ACC112 (cell line): ENCODE measurements around the gene SLC35E1.

Experiments
- H2AFZ ChIP-seq: fragments of 200-600 bp; sonication (generic); one replicate; pipeline ENCODE4 v1.6.0; 2017; ENCODE audit warnings: antibody characterized with exemption, low read length; ENCODE audit not compliant: unreplicated experiment
- H3K27ac ChIP-seq: fragments of 200-600 bp; sonication (generic); 2 replicates; pipeline ENCODE4 v1.5.1; 2014; ENCODE audit warnings: low read depth, mild to moderate bottlenecking, antibody characterized with exemption, low read length, moderate library complexity
- H3K27me3 ChIP-seq: fragments of 200-600 bp; sonication (generic); 2 replicates; pipeline ENCODE4 v1.6.1; 2014; ENCODE audit warnings: mild to moderate bottlenecking, antibody characterized with exemption, low read length, moderate library complexity, mixed read lengths; ENCODE audit not compliant: insufficient read depth
- H3K36me3 ChIP-seq: fragments of 200-600 bp; sonication (generic); 2 replicates; pipeline ENCODE4 v1.6.1; 2016; ENCODE audit warnings: mild to moderate bottlenecking, antibody characterized with exemption, low read length, moderate library complexity, mixed read lengths; ENCODE audit not compliant: insufficient read depth
- H3K4me1 ChIP-seq: fragments of 200-600 bp; sonication (generic); one replicate; pipeline ENCODE4 v1.6.1; 2016; ENCODE audit warnings: low read length, mixed read lengths; ENCODE audit not compliant: insufficient read depth, unreplicated experiment, control insufficient read depth
- H3K4me3 ChIP-seq: fragments of 200-600 bp; sonication (generic); 2 replicates; pipeline ENCODE4 v1.5.1; 2014; ENCODE audit warnings: mild to moderate bottlenecking, low read depth, low read length
- H3K79me2 ChIP-seq: fragments of 200-600 bp; sonication (generic); one replicate; pipeline ENCODE4 v1.6.0; 2016; ENCODE audit warnings: low read length; ENCODE audit not compliant: control insufficient read depth, unreplicated experiment, insufficient read depth

SLC35E1 gene

GRCh38 chr19:16581145-16581970 is 9.1 kb upstream of the SLC35E1 start:
- Histone ChIP-seq H2AFZ (no peak overlapping the region), H3K4me3 (no peak overlapping the region), H3K27ac (peak overlapping the region; percentile 64), H3K79me2 (peaks cover 78% of the 10 kb centered on the region), H3K36me3 (no peaks in the 10 kb centered on the region), H3K27me3 (no peaks in the 10 kb centered on the region), H3K4me1 (peaks cover 45% of the 10 kb centered on the region)

- H3K4me1 ChIP-seq = peaks cover 25% of the 10 kb centered on the region
- H3K27ac ChIP-seq = no peak overlapping the region
- peaks cover 73% of the 10 kb centered on the region for H3K79me2 ChIP-seq
- H3K36me3 ChIP-seq = no peaks in the 10 kb centered on the region
- no peak overlapping the region for H3K4me3 ChIP-seq
- no peak overlapping the region for H2AFZ ChIP-seq
- H3K27me3 ChIP-seq = no peaks in the 10 kb centered on the region
These were observed 7.2 kb upstream of the SLC35E1 start for GRCh38 chr19:16579381-16579780.

- Histone ChIP-seq H3K27me3 (no peaks in the 10 kb centered on the region), H3K4me1 (peaks cover 24% of the 10 kb centered on the region), H2AFZ (no peak overlapping the region), H3K79me2 (peaks cover 74% of the 10 kb centered on the region), H3K36me3 (no peaks in the 10 kb centered on the region), H3K4me3 (no peak overlapping the region), H3K27ac (no peak overlapping the region)
These were observed 5.3 kb upstream of the SLC35E1 start for GRCh38 chr19:16577531-16577985.

- H3K4me1 ChIP-seq = peaks cover 19% of the 10 kb centered on the region
- no peak overlapping the region for H3K4me3 ChIP-seq
- H2AFZ ChIP-seq = no peak overlapping the region
- H3K27ac ChIP-seq = no peak overlapping the region
- H3K36me3 ChIP-seq = no peaks in the 10 kb centered on the region
- no peaks in the 10 kb centered on the region for H3K27me3 ChIP-seq
- H3K79me2 ChIP-seq = peaks cover 70% of the 10 kb centered on the region
These were observed 4.7 kb upstream of the SLC35E1 start for GRCh38 chr19:16576690-16577530.

GRCh38 chr19:16575861-16576689 is 3.9 kb upstream of the SLC35E1 start:
- no peak overlapping the region for H2AFZ ChIP-seq
- H3K4me1 ChIP-seq = peaks cover 12% of the 10 kb centered on the region
- H3K79me2 ChIP-seq = peaks cover 70% of the 10 kb centered on the region
- no peak overlapping the region for H3K27ac ChIP-seq
- no peak overlapping the region for H3K4me3 ChIP-seq
- no peaks in the 10 kb centered on the region for H3K27me3 ChIP-seq
- no peaks in the 10 kb centered on the region for H3K36me3 ChIP-seq

GRCh38 chr19:16575282-16575681 is 3.1 kb upstream of the SLC35E1 start:
- Histone ChIP-seq H2AFZ (no peak overlapping the region), H3K27me3 (no peaks in the 10 kb centered on the region), H3K27ac (no peak overlapping the region), H3K79me2 (peaks cover 71% of the 10 kb centered on the region), H3K4me3 (no peak overlapping the region), H3K36me3 (no peaks in the 10 kb centered on the region), H3K4me1 (peaks cover 19% of the 10 kb centered on the region)

- Histone ChIP-seq H3K27me3 (no peaks in the 10 kb centered on the region), H3K4me1 (peaks cover 31% of the 10 kb centered on the region), H3K27ac (no peak overlapping the region), H2AFZ (no peak overlapping the region), H3K79me2 (peaks cover 70% of the 10 kb centered on the region), H3K4me3 (peak overlapping the region; percentile 87), H3K36me3 (no peaks in the 10 kb centered on the region)
These were observed 1.7 kb upstream of the SLC35E1 start for GRCh38 chr19:16573925-16574324.

GRCh38 chr19:16573296-16573695 is 1.1 kb upstream of the SLC35E1 start:
- Histone ChIP-seq H3K4me1 (peaks cover 34% of the 10 kb centered on the region), H3K4me3 (peak overlapping the region; percentile 87), H2AFZ (no peak overlapping the region), H3K36me3 (no peaks in the 10 kb centered on the region), H3K27me3 (no peaks in the 10 kb centered on the region), H3K27ac (peak overlapping the region; percentile 82; the same call in 1 of the 2 replicates), H3K79me2 (peaks cover 69% of the 10 kb centered on the region)

- Histone ChIP-seq H3K4me3 (peak overlapping the region; percentile 95), H3K27ac (peak overlapping the region; percentile 52), H3K36me3 (peaks cover 2% of the 10 kb centered on the region; the same call in 1 of the 2 replicates), H3K4me1 (peaks cover 34% of the 10 kb centered on the region), H3K79me2 (peaks cover 66% of the 10 kb centered on the region), H3K27me3 (no peaks in the 10 kb centered on the region), H2AFZ (no peak overlapping the region)
These were observed 338 bp downstream of the SLC35E1 start for GRCh38 chr19:16571822-16572331.

GRCh38 chr19:16571283-16571682 is 932 bp downstream of the SLC35E1 start:
- Histone ChIP-seq H3K4me3 (peak overlapping the region; percentile 95), H3K79me2 (peaks cover 66% of the 10 kb centered on the region), H3K4me1 (peaks cover 34% of the 10 kb centered on the region), H3K27me3 (no peaks in the 10 kb centered on the region), H3K27ac (peak overlapping the region; percentile 52; the same call in 1 of the 2 replicates), H2AFZ (no peak overlapping the region), H3K36me3 (peaks cover 7% of the 10 kb centered on the region; the same call in 1 of the 2 replicates)
